Stimulated activated CD4-positive, alpha-beta T cell treated with anti-CD3 and anti-CD28 coated beads, Interleukin-4, amount 100 ng/mL, for 1 hour (primary cell): ENCODE data around the gene PRDM9.

Experiments used
- DNase-seq: peaks from one replicate; pipeline ENCODE4 v3.0.0-alpha.2; 2020

The PRDM9 gene

DNA sequence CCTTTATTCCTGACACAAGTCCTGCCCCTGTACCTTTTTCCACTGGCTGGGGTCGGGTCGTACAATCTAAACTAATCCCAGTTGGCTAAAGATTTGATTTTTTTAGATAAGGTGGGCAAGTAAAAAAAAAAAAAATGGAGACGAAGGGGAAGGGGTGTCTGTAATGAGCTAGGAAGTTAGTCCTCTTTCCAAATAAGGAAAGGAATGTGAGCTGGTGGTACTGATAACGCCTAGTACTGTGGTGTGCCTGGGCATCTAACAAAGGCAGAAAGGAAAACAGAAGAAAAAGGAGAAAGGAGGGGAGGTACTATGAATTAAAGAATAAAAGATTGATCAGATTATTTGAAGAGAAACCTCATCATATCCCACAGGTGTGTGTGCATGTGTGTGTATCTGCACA is 21.3 kb downstream of the PRDM9 start:
- DNase-seq = no peak

DNA sequence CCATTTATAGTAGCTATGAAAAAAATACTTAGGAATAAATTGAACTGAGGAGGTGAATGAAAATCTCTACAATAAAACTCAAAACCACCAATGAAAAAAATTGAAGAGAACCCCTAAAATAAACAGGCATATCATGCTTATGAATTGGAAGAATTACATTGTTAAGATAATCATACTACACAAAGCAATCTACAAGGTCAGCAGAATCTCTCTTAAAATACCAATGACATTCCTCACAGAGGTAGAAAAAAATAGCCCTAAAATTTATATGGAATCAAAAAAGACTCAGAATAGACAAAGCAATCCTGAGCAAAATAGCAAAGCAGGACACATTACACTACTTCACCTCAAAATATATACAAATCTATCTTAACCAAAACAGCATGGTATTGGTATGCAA is 23.2 kb downstream of the PRDM9 start:
- DNase-seq = no peak

DNA sequence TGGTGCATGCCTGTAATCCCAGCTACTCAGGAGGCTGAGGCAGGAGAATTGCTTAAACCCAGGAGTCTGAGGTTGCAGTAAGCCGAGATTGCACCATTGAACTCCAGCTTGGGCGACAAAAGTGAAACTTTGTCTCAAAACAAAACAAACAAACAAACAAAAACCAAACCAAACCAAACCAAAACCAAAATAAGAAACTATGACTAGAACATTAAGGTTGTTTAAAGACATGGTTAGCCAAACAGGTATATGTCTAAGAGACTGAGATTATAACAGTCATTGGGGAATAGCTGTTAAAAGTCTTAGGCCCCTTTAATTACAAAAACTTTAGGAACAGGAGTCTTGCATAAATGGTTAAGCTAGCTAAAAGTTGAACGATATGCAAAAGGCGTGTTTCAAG is 63.6 kb downstream of the PRDM9 start:
- no peak for DNase-seq
